ENCODE results near the gene TRPM2. TPM values are rescaled to one million over a fixed set of nuclear protein-coding genes. Genes with fewer than 3 reads are reported as not detected.

The TRPM2 gene
- total RNA-seq, 1 experiment from 2014 or later = 0.26 TPM

- no peaks in the 10 kb centered on the region for H3K36me3 ChIP-seq (ENCODE audit: control insufficient read depth, insufficient read depth, low read length)
- no TSS peak for BruUV-seq (replicated peaks)
- ChIA-PET CTCF (no interaction called here), POLR2A (no interaction called here)
- no peaks in the 10 kb centered on the region for H3K27me3 ChIP-seq (ENCODE audit: control insufficient read depth, insufficient read depth, low read length)
- in situ Hi-C loops (cut with HindIII; ENCODE audit: low pct_unique_long_range_greater_than_20kb, low sequenced_read_pairs) = no loop called here
- ATAC-seq (no peak), DNase-seq (ENCODE audit: low read depth, low spot score) (no peak)
- H3K4me1 ChIP-seq (ENCODE audit: control insufficient read depth, insufficient read depth, low read length) = no peaks in the 10 kb centered on the region
- no peak overlapping the region for H3K4me3 ChIP-seq (ENCODE audit: low read depth in 2 of 2, low read length in 2 of 2)
- no peak for TF ChIP-seq POLR2AphosphoS5 (IDR thresholded peaks at IDR 0.05; ENCODE audit: low read depth, low read length)
- TF ChIP-seq TCF7L2 (IDR thresholded peaks at IDR 0.05; ENCODE audit: low read depth, low read length) = no peak
- TF ChIP-seq, protein P1, sequence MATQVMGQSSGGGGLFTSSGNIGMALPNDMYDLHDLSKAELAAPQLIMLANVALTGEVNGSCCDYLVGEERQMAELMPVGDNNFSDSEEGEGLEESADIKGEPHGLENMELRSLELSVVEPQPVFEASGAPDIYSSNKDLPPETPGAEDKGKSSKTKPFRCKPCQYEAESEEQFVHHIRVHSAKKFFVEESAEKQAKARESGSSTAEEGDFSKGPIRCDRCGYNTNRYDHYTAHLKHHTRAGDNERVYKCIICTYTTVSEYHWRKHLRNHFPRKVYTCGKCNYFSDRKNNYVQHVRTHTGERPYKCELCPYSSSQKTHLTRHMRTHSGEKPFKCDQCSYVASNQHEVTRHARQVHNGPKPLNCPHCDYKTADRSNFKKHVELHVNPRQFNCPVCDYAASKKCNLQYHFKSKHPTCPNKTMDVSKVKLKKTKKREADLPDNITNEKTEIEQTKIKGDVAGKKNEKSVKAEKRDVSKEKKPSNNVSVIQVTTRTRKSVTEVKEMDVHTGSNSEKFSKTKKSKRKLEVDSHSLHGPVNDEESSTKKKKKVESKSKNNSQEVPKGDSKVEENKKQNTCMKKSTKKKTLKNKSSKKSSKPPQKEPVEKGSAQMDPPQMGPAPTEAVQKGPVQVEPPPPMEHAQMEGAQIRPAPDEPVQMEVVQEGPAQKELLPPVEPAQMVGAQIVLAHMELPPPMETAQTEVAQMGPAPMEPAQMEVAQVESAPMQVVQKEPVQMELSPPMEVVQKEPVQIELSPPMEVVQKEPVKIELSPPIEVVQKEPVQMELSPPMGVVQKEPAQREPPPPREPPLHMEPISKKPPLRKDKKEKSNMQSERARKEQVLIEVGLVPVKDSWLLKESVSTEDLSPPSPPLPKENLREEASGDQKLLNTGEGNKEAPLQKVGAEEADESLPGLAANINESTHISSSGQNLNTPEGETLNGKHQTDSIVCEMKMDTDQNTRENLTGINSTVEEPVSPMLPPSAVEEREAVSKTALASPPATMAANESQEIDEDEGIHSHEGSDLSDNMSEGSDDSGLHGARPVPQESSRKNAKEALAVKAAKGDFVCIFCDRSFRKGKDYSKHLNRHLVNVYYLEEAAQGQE (IDR thresholded peaks at IDR 0.05; ENCODE audit: insufficient read depth in 1 of 2, low read depth in 2 of 2, low read length in 1 of 2) = no peak
- no peak for TF ChIP-seq CTCF (IDR thresholded peaks at IDR 0.05)
- no peak for TF ChIP-seq SIN3A (IDR thresholded peaks at IDR 0.05; ENCODE audit: borderline replicate concordance, insufficient read depth, low read depth, low read length)
- intact Hi-C loops (cut with micrococcal nuclease; ENCODE audit: unreplicated experiment) = no loop called here
- H3K27ac ChIP-seq (ENCODE audit: low read length) = no peak overlapping the region
- no peaks in the 10 kb centered on the region for H3K9me3 ChIP-seq (ENCODE audit: control insufficient read depth, insufficient read depth, low read depth, low read length)
Measured at GRCh38 chr21:44356636-44357035, 3.2 kb downstream of the TRPM2 start.

- CTCF ChIA-PET = no interaction called here
Measured at GRCh38 chr21:44357064-44357837, 3.8 kb downstream of the TRPM2 start.

More at GRCh38 chr21:44357064-44357837, 3.8 kb downstream of the TRPM2 start:
- no TSS peak for BruUV-seq (replicated peaks)
- DNase-seq (ENCODE audit: low read depth, low spot score) = no peak
- H3K9me3 ChIP-seq (ENCODE audit: control insufficient read depth, insufficient read depth, low read depth, low read length) = no peaks in the 10 kb centered on the region
- no peaks in the 10 kb centered on the region for H3K4me1 ChIP-seq (ENCODE audit: control insufficient read depth, insufficient read depth, low read length)
- ATAC-seq = no peak
- TF ChIP-seq CTCF (IDR thresholded peaks at IDR 0.05) (no peak), POLR2AphosphoS5 (IDR thresholded peaks at IDR 0.05; ENCODE audit: low read depth, low read length) (no peak), TCF7L2 (IDR thresholded peaks at IDR 0.05; ENCODE audit: low read depth, low read length) (no peak), SIN3A (IDR thresholded peaks at IDR 0.05; ENCODE audit: borderline replicate concordance, insufficient read depth, low read depth, low read length) (no peak)
- TF ChIP-seq, protein P1 (IDR thresholded peaks at IDR 0.05; ENCODE audit: insufficient read depth in 1 of 2, low read depth in 2 of 2, low read length in 1 of 2) = no peak
- intact Hi-C loops (cut with micrococcal nuclease; ENCODE audit: unreplicated experiment) (no loop called here), in situ Hi-C loops (cut with HindIII; ENCODE audit: low pct_unique_long_range_greater_than_20kb, low sequenced_read_pairs) (no loop called here)
- no peak overlapping the region for H3K27ac ChIP-seq (ENCODE audit: low read length)
- H3K36me3 ChIP-seq (ENCODE audit: control insufficient read depth, insufficient read depth, low read length) = no peaks in the 10 kb centered on the region
- H3K27me3 ChIP-seq (ENCODE audit: control insufficient read depth, insufficient read depth, low read length) = no peaks in the 10 kb centered on the region
- POLR2A ChIA-PET = no interaction called here
- H3K4me3 ChIP-seq (ENCODE audit: low read depth in 2 of 2, low read length in 2 of 2) = no peak overlapping the region
